B cell (primary cell): Measurements from ENCODE around the gene ZNF423. TPM values are rescaled to one million over a fixed set of nuclear protein-coding genes. Genes with fewer than 3 reads are reported as not detected.
A peak's percentile ranks its signal among the peaks of the same experiment; 100 is the strongest.

Experiments
- ATAC-seq: fragments of 200-7000 bp; cut with Tn5 transposase; one replicate; pipeline ENCODE4 v1.10.0; 2021; ENCODE audit warnings: low read depth, mild to moderate bottlenecking, moderate number of reproducible peaks, moderate library complexity
- CTCF ChIA-PET: fragments of 350-600 bp; sonication (Branson Sonifier 250); formaldehyde crosslinking; loops from one replicate; lab custom pipeline; 2021; ENCODE audit warnings: antibody characterized with exemption, inconsistent platforms; lab: Charles Lee
- POLR2A ChIA-PET: fragments of 350-600 bp; sonication (Branson Sonifier 250); formaldehyde crosslinking; loops from one replicate; lab custom pipeline; 2021; ENCODE audit warnings: antibody characterized with exemption; lab: Charles Lee
- DNase-seq: peaks from one replicate; pipeline ENCODE4 v3.0.0; 2013
- H2AFZ ChIP-seq: 2 replicates; pipeline ENCODE4 v1.6.1; 2012; ENCODE audit warnings: mild to moderate bottlenecking, low read depth, low read length; ENCODE audit not compliant: insufficient read depth, poor library complexity, severe bottlenecking
- H3K27ac ChIP-seq, 2 donors: 1 replicate in 1 of 2; 2 replicates in 1 of 2; pipeline ENCODE4 v1.5.1; 2012 to 2013; ENCODE audit warnings: low read length in 2 of 2, mild to moderate bottlenecking in 2 of 2, moderate library complexity in 1 of 2
- H3K27me3 ChIP-seq, 4 experiments: fragments of 200-600 bp in 1 of 4; sonication (generic) in 1 of 4; replicated peaks in 1 of 4; 1 replicate in 2 of 4; 2 replicates in 2 of 4; pipeline versions ENCODE4 v1.6.1 to v1.7.0; 2013 to 2016; ENCODE audit warnings: low read length in 3 of 4, mild to moderate bottlenecking in 2 of 4, mixed read lengths in 1 of 4, moderate library complexity in 1 of 4; ENCODE audit not compliant: insufficient read depth in 4 of 4, control insufficient read depth in 3 of 4; ENCODE audit errors: control extremely low read depth in 1 of 4
- H3K36me3 ChIP-seq, 2 experiments: replicated peaks in 1 of 2; 1 replicate in 1 of 2; 2 replicates in 1 of 2; pipeline versions ENCODE4 v1.6.1 to v1.7.1; 2013; ENCODE audit warnings: low read length in 1 of 2; ENCODE audit not compliant: insufficient read depth in 2 of 2, control insufficient read depth in 1 of 2; ENCODE audit errors: control extremely low read depth in 1 of 2, extremely low read depth in 1 of 2
- H3K4me1 ChIP-seq, 2 donors: fragments of 200-600 bp in 1 of 2; sonication (generic) in 1 of 2; 1 replicate in 1 of 2; 2 replicates in 1 of 2; pipeline versions ENCODE4 v1.5.1 to v1.6.1; 2013 to 2017; ENCODE audit warnings: low read length in 2 of 2; ENCODE audit not compliant: control insufficient read depth in 2 of 2, insufficient read depth in 2 of 2
- H3K4me2 ChIP-seq: replicated peaks from 2 replicates; pipeline ENCODE3; 2012; ENCODE audit warnings: mild to moderate bottlenecking, low read depth, low read length; ENCODE audit not compliant: poor library complexity, severe bottlenecking
- H3K4me3 ChIP-seq, 5 experiments: fragments of 200-600 bp in 1 of 5; sonication (generic) in 1 of 5; 1 replicate in 3 of 5; 2 replicates in 2 of 5; pipeline versions ENCODE4 v1.5.1 to v1.7.0; 2011 to 2016; ENCODE audit warnings: low read length in 4 of 5, mild to moderate bottlenecking in 4 of 5, low read depth in 2 of 5, control low read depth in 1 of 5, moderate library complexity in 1 of 5; ENCODE audit not compliant: insufficient read depth in 1 of 5; ENCODE audit errors: control extremely low read depth in 1 of 5, extremely low read depth in 1 of 5
- H3K79me2 ChIP-seq: fragments of 200-600 bp; sonication (generic); one replicate; pipeline ENCODE4 v1.6.0; 2016; ENCODE audit warnings: low read length; ENCODE audit not compliant: control insufficient read depth, insufficient read depth
- H3K9ac ChIP-seq: fragments of 200-600 bp; sonication (generic); 2 replicates; pipeline ENCODE4 v1.6.1; 2017; ENCODE audit warnings: mild to moderate bottlenecking, low read length, moderate library complexity
- H3K9me3 ChIP-seq, 3 donors: one replicate each; pipeline versions ENCODE4 v1.6.1 to v1.7.1; 2013; ENCODE audit warnings: low read length in 2 of 3; ENCODE audit not compliant: control insufficient read depth in 2 of 3, insufficient read depth in 1 of 3; ENCODE audit errors: control extremely low read depth in 1 of 3
- H4K20me1 ChIP-seq: 2 replicates; pipeline ENCODE4 v1.6.0; 2012; ENCODE audit warnings: mild to moderate bottlenecking, low read length; ENCODE audit not compliant: insufficient read depth, control insufficient read depth, poor library complexity, severe bottlenecking
- H3K27ac Mint-ChIP-seq: one replicate; pipeline ENCODE4 v1.8.0; 2021; ENCODE audit warnings: mixed read lengths
- H3K27me3 Mint-ChIP-seq: one replicate; pipeline ENCODE4 v1.8.0; 2021; ENCODE audit warnings: mixed read lengths
- H3K4me1 Mint-ChIP-seq: one replicate; pipeline ENCODE4 v1.8.0; 2021; ENCODE audit warnings: mixed read lengths
- H3K4me3 Mint-ChIP-seq: one replicate; pipeline ENCODE4 v1.8.0; 2021; ENCODE audit warnings: mixed read lengths
- H3K9me3 Mint-ChIP-seq: one replicate; pipeline ENCODE4 v1.8.0; 2022; ENCODE audit warnings: mixed read lengths; ENCODE audit not compliant: insufficient read depth
- CTCF ChIP-seq: fragments of 200-600 bp; IDR thresholded peaks from one replicate; pipeline ENCODE4 v1.8.0; 2022; ENCODE audit warnings: antibody characterized with exemption, mild to moderate bottlenecking
- EZH2 ChIP-seq: IDR thresholded peaks from 2 replicates; pipeline ENCODE4 v1.6.1; 2012; ENCODE audit warnings: borderline replicate concordance, low read depth, mild to moderate bottlenecking, moderate library complexity, low read length; ENCODE audit not compliant: insufficient read depth, poor library complexity, severe bottlenecking
- WGBS: methylation state at CpG from one replicate; pipeline ENCODE4 v1.1.5; 2013; ENCODE audit warnings: missing lambda C conversion rate; ENCODE audit not compliant: insufficient coverage; 5-methylcytosine and 5-hydroxymethylcytosine counted together
- intact Hi-C: fragments of 100-400 bp; cut with micrococcal nuclease; formaldehyde crosslinking; loops from one replicate; pipeline ENCODE4 v1.10.0; 2022
- polyA minus RNA-seq: library from RNA; depleted of rRNA, polyadenylated mRNA; stranded (reverse); fragments of >200 nt; gene quantifications from 2 replicates; pipeline ENCODE4 v1.2.3, GENCODE V29; 2012
- polyA plus RNA-seq: library from polyadenylated mRNA; depleted of rRNA; stranded (reverse); fragments of >200 nt; gene quantifications from 2 replicates; pipeline ENCODE4 v1.2.3, GENCODE V29; 2012
- total RNA-seq, 2 donors: library from RNA; stranded (reverse); fragments of 120-200 nt in 1 of 2; gene quantifications; 1 replicate in 1 of 2; 2 replicates in 1 of 2; pipeline versions ENCODE4 v1.2.3 to v1.2.4, GENCODE V29; 2013 to 2022

Gene ZNF423
- not detected in 2 replicates for total RNA-seq
- total RNA-seq (2013) = 0.51 TPM
- polyA plus RNA-seq = not detected in 2 replicates
- polyA minus RNA-seq = 0.07 TPM in 1 of 2 replicates, not detected in the other

DNA sequence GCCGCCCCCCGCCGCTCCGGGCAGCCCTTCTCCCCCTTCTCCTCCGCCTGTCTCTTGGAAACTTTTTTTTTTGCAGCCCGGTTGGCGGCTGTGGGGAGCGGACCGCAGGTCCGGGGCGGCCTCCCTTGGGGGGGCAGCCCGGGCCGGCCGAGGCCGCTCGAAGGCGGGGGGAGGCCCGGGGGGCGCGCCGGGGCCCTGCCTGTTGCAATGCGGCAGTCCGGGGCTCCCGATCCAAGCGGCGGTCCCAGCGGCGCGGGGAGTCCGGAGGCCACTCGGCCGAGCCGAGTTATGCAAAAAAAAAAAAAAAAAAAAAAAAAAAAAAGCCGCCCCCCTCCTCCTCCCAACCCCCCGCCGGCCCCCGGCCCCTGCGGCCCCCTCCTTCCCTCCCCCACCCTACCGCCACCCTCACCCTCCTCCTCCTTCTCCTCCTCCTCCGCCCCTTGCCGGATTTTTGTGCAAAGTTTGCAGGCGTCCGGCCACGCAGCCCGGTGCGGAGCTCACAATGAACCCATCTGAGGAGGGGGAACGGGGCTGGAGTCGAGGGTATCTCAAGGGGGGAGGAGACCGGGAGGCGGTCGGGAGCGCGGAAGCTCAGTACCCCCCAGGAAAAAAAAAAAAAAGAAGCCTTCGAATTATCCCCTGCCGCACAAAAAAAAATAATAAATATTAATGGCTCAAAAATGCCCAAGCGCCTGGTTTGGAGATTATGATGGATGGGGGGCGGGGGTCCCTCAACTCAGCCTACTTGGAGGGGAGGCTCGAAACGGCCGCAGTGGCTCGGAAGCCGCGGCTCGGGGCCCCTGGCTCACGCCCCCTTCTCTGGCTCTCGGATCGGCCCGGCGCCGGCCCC lies at the start of gene ZNF423:
ZNF423 (minus strand) TSS at position 291 of the 850 bp plus-strand sequence. CDS start 338 bp downstream, outside the sequence.
- ATAC-seq = no peak
- H3K4me3 Mint-ChIP-seq = peak within 1 kb of the TSS; percentile 78

More for the DNA sequence above, at the start of gene ZNF423:
- Histone ChIP-seq H3K4me3 (peak within 1 kb of the TSS in 4 of 5 experiments; percentile 13 to 71 (median 56)), H4K20me1 (no peaks in the 10 kb centered on the region), H3K27ac (no peak within 1 kb of the TSS), H3K27me3 (peaks cover 0 to 50% (median 19%) of the 10 kb centered on the region in 4 experiments), H3K36me3 (no peaks in the 10 kb centered on the region), H3K9ac (peak within 1 kb of the TSS; percentile 60), H3K4me2 (peak within 1 kb of the TSS; percentile 99), H2AFZ (peak within 1 kb of the TSS; percentile 83), H3K4me1 (peaks cover 17 to 35% of the 10 kb centered on the region in 2 donors), H3K79me2 (no peaks in the 10 kb centered on the region), H3K9me3 (peaks cover 0 to 16% (median 0%) of the 10 kb centered on the region in 3 donors)
- Mint-ChIP-seq H3K27ac (no peak within 1 kb of the TSS), H3K27me3 (peaks cover 39% of the 10 kb centered on the region), H3K9me3 (no peaks in the 10 kb centered on the region), H3K4me1 (peaks cover 23% of the 10 kb centered on the region)
- intact Hi-C loops = no loop called here
- TF ChIP-seq CTCF (no peak), EZH2 (no peak)
- ChIA-PET POLR2A (no interaction called here), CTCF (no interaction called here)
- no peak for DNase-seq
- under 1% methylated on average over 33 of the region's 70 CpGs for WGBS
